ENCODE data around the gene KYNU. TPM values are rescaled to one million over a fixed set of nuclear protein-coding genes. Genes with fewer than 3 reads are reported as not detected.

The KYNU gene
- total RNA-seq, 4 donors from 2014 or later: 0.63 to 8.7 (median 4.2) TPM

GRCh38 chr2:143001501-143001900 lies 124.0 kb downstream of the KYNU start:
- no peak overlapping the region for H3K27ac ChIP-seq
- DNase-seq (ENCODE audit: low spot score in 2 of 2): no peak
- H3K27me3 ChIP-seq: no peaks in the 10 kb centered on the region
- H3K4me1 ChIP-seq: no peaks in the 10 kb centered on the region
- WGBS, 2 donors: 76 to 85% methylated on average over 1 of the region's 1 CpG
- no peaks in the 10 kb centered on the region for H3K36me3 ChIP-seq
- H3K4me3 ChIP-seq: no peak overlapping the region
- TF ChIP-seq, protein P1, sequence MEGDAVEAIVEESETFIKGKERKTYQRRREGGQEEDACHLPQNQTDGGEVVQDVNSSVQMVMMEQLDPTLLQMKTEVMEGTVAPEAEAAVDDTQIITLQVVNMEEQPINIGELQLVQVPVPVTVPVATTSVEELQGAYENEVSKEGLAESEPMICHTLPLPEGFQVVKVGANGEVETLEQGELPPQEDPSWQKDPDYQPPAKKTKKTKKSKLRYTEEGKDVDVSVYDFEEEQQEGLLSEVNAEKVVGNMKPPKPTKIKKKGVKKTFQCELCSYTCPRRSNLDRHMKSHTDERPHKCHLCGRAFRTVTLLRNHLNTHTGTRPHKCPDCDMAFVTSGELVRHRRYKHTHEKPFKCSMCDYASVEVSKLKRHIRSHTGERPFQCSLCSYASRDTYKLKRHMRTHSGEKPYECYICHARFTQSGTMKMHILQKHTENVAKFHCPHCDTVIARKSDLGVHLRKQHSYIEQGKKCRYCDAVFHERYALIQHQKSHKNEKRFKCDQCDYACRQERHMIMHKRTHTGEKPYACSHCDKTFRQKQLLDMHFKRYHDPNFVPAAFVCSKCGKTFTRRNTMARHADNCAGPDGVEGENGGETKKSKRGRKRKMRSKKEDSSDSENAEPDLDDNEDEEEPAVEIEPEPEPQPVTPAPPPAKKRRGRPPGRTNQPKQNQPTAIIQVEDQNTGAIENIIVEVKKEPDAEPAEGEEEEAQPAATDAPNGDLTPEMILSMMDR (IDR thresholded peaks at IDR 0.05): no peak
- TF ChIP-seq POLR2A (IDR thresholded peaks at IDR 0.05): no peak
- TF ChIP-seq EP300 (IDR thresholded peaks at IDR 0.05): no peak
- no peaks in the 10 kb centered on the region for H3K9me3 ChIP-seq

DNA sequence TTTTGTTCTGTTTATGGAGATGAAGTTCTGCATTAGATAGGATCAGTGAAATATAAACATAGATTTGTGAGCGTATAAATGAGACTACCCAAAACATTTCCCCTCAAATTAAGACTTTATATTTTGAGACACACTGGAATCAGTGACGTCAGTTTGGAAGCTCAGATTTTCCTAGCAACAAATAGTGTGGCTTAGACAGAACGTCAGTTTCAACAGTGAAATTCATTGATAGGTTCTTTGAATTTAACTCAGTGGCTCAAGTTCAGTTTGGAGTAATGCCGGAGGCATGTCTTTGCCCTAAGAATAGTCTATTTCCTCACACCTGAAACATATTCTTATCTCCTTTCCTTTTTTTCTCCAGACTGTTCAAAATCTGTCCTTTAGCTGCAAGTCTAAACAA lies 138.2 kb downstream of the KYNU start:
- TF ChIP-seq POLR2A (IDR thresholded peaks at IDR 0.05) (no peak), EP300 (IDR thresholded peaks at IDR 0.05) (no peak)
- TF ChIP-seq, protein P1 (IDR thresholded peaks at IDR 0.05): no peak
- no peak overlapping the region for H3K27ac ChIP-seq
- H3K9me3 ChIP-seq: peaks cover 0 to 4% (median 0%) of the 10 kb centered on the region in 4 donors
- H3K4me1 ChIP-seq: no peaks in the 10 kb centered on the region
- WGBS, 2 donors: 33 to 34% methylated on average over 4 of the region's 4 CpGs
- H3K27me3 ChIP-seq: no peaks in the 10 kb centered on the region
- H3K4me3 ChIP-seq: no peak overlapping the region
- no peaks in the 10 kb centered on the region for H3K36me3 ChIP-seq
- DNase-seq (ENCODE audit: low spot score in 2 of 2): no peak

DNA sequence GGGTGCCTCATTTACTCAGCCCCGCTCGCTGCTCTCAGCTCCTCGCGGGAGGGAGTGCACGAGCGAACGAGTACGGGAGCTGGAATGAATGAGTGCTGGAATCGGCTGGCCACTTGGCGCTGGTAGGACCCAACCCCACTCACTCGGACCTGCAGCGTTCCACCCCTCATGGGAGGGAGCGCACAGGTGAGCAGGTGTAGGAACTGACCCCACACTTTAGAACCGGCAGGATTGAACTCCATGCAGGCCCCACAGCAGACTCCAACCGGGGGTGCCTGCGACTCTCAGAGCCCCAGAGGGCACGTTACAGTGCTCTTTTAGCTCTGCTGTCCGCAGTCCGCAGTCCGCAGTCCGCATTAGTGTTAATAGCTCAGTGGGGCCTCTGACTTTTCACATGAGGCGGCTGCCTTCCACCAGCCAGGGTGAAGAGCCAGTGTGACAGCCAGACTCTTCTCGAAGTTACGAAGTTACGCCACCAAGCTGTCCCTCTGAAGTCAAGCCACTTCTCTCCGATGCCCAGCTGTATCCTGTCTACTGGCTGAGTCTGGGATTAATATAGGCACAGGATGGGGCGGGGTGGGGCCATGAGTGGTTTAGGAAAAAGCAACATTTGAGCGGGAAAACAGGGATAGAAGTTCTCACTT lies 149.1 kb downstream of the KYNU start:
- WGBS, 2 donors: 25 to 45% methylated on average over 22 to 28 of the region's 28 CpGs
- Histone ChIP-seq H3K36me3 (no peaks in the 10 kb centered on the region), H3K27ac (no peak overlapping the region), H3K9me3 (no peaks in the 10 kb centered on the region), H3K4me1 (peaks cover 0 to 6% (median 0%) of the 10 kb centered on the region in 4 donors), H3K4me3 (peak overlapping the region in 2 of 4 donors; percentile 3 to 10), H3K27me3 (peaks cover 0 to 3% of the 10 kb centered on the region in 2 donors)
- DNase-seq (ENCODE audit: low spot score in 2 of 2): peak; percentile 20 to 36
- TF ChIP-seq POLR2A (IDR thresholded peaks at IDR 0.05) (no peak), EP300 (IDR thresholded peaks at IDR 0.05) (peak in 1 of 2 donors; percentile 26)

DNA sequence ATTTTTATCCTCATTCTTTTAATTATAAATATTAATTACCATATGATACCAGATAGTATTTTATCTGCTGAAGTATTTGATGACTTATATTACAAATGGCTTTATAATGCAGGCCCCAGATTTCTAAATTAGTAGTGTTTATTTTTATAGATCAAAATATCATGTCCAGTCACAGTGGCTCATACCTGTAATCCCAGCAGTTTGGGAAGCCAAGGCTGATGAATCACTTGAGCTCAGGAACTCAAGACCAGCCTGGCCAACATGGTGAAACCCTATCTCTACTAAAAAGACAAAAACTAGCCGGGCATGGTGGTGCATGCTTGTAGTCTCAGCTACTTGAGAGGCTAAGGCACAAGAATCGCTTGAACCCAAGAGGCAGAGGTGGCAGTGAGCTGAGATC lies 151.7 kb downstream of the KYNU start:
- Histone ChIP-seq H3K36me3 (no peaks in the 10 kb centered on the region), H3K9me3 (no peaks in the 10 kb centered on the region), H3K4me3 (no peak overlapping the region), H3K27ac (no peak overlapping the region), H3K27me3 (peaks cover 0 to 3% of the 10 kb centered on the region in 2 donors), H3K4me1 (peaks cover 0 to 6% (median 0%) of the 10 kb centered on the region in 4 donors)
- TF ChIP-seq POLR2A (IDR thresholded peaks at IDR 0.05) (no peak), EP300 (IDR thresholded peaks at IDR 0.05) (no peak)
- TF ChIP-seq, protein P1 (IDR thresholded peaks at IDR 0.05): no peak
- DNase-seq (ENCODE audit: low spot score in 2 of 2): no peak
- WGBS, 2 donors: 87 to 100% methylated on average over 2 of the region's 2 CpGs

DNA sequence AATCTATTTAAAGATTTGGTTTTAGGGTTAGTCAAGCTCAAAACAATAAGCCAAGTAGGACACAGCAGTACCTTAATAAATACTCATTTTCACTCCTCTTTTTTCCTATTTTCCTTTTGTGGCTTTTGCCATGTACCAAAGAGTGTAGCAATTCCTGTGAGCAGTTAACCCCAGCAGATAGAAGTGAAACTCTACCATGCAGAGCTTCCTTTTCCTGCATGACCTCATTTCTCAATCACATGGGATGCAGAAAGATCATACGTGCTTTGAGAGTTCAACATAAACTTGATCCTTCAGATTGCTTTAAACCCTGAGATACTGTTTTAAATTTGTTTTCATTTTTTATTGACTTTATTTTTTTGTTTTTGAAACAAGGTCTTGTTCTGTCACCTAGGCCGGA lies 152.7 kb downstream of the KYNU start:
- Histone ChIP-seq H3K27me3 (peaks cover 0 to 3% of the 10 kb centered on the region in 2 donors), H3K36me3 (no peaks in the 10 kb centered on the region)

DNA sequence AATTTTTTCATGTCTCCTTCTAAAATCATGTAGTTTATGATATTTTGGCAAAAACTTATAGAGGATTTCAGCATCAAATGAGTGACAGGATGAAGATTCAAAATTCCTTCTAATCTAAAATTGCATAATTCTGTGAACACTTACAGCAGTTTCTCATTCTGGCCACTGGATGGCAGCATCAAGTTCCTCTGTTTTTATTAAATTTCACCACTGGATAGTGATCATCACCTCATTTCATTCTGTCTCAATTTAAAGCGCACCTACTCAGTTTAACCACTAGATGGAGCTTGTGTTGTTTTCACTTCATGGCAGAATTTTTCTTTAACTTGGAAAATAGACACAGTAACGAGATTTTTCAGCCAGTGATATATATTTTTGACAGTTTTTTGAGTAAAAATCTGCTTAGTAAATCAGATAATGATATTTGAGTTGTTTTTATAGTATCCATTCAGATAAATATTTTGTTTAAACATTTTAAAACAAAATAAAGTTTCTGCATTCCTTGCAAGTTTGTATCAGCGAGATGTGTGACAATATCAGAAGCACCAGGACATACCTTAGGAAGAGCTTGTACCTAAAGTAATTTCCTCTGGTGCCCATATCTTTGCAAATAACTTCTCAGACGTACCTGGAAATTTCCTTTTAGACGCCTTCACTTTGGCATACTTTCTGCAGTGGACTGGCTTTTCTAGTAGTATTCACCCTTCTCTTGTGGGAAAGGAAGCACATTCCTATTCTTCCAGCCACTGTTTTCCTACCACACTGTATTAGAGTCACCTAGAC lies 157.0 kb downstream of the KYNU start:
- no peak overlapping the region for H3K27ac ChIP-seq
- DNase-seq (ENCODE audit: low spot score in 2 of 2): peak; percentile 30 to 47
- TF ChIP-seq, protein P1 (IDR thresholded peaks at IDR 0.05): peak; percentile 90 to 99 (median 97)
- no peak for TF ChIP-seq EP300 (IDR thresholded peaks at IDR 0.05)
- H3K36me3 ChIP-seq: no peaks in the 10 kb centered on the region
- peaks cover 0 to 7% (median 0%) of the 10 kb centered on the region in 4 donors for H3K4me1 ChIP-seq
- H3K27me3 ChIP-seq: no peaks in the 10 kb centered on the region
- no peaks in the 10 kb centered on the region for H3K9me3 ChIP-seq
- 37 to 40% methylated on average over 5 of the region's 5 CpGs for WGBS, 2 donors
- H3K4me3 ChIP-seq: no peak overlapping the region

More for the DNA sequence above, 152.7 kb downstream of the KYNU start:
- Histone ChIP-seq H3K4me1 (peaks cover 0 to 13% (median 0%) of the 10 kb centered on the region in 4 donors), H3K4me3 (no peak overlapping the region), H3K9me3 (no peaks in the 10 kb centered on the region), H3K27ac (peak overlapping the region in 1 of 4 donors; percentile 15)
- peak in 1 of 2 donors; percentile 9 for DNase-seq (ENCODE audit: low spot score in 2 of 2)
- 80 to 83% methylated on average over 2 of the region's 2 CpGs for WGBS, 2 donors
- TF ChIP-seq POLR2A (IDR thresholded peaks at IDR 0.05): no peak
- peak; percentile 60 to 61 for TF ChIP-seq EP300 (IDR thresholded peaks at IDR 0.05)

Measured in tibial nerve (tissue), 4 donors.